Memory B cell (primary cell): ENCODE results near the gene POLN.

Experiments used
- ATAC-seq: fragments of 150-1000 bp; cut with Tn5 transposase; 2 replicates; pipeline ENCODE4 v1.10.0; 2021; ENCODE audit warnings: low read depth, mild to moderate bottlenecking, moderate library complexity
- DNase-seq, 2 donors: peaks; one replicate each; pipeline ENCODE4 v3.0.0; 2022; ENCODE audit warnings: low spot score in 2 of 2
- H3K27ac Mint-ChIP-seq: one replicate; pipeline ENCODE4 v1.8.0; 2022; ENCODE audit warnings: mild to moderate bottlenecking, moderate library complexity, mixed read lengths
- H3K27me3 Mint-ChIP-seq: one replicate; pipeline ENCODE4 v1.8.0; 2022; ENCODE audit warnings: mixed read lengths
- H3K36me3 Mint-ChIP-seq: one replicate; pipeline ENCODE4 v1.8.0; 2022; ENCODE audit warnings: mild to moderate bottlenecking, mixed read lengths
- H3K4me1 Mint-ChIP-seq: one replicate; pipeline ENCODE4 v1.8.0; 2022; ENCODE audit warnings: mixed read lengths
- H3K4me3 Mint-ChIP-seq: one replicate; pipeline ENCODE4 v1.8.0; 2022; ENCODE audit warnings: mild to moderate bottlenecking, moderate library complexity, mixed read lengths
- H3K9me3 Mint-ChIP-seq: one replicate; pipeline ENCODE4 v1.8.0; 2022; ENCODE audit warnings: mixed read lengths

The POLN gene

DNA sequence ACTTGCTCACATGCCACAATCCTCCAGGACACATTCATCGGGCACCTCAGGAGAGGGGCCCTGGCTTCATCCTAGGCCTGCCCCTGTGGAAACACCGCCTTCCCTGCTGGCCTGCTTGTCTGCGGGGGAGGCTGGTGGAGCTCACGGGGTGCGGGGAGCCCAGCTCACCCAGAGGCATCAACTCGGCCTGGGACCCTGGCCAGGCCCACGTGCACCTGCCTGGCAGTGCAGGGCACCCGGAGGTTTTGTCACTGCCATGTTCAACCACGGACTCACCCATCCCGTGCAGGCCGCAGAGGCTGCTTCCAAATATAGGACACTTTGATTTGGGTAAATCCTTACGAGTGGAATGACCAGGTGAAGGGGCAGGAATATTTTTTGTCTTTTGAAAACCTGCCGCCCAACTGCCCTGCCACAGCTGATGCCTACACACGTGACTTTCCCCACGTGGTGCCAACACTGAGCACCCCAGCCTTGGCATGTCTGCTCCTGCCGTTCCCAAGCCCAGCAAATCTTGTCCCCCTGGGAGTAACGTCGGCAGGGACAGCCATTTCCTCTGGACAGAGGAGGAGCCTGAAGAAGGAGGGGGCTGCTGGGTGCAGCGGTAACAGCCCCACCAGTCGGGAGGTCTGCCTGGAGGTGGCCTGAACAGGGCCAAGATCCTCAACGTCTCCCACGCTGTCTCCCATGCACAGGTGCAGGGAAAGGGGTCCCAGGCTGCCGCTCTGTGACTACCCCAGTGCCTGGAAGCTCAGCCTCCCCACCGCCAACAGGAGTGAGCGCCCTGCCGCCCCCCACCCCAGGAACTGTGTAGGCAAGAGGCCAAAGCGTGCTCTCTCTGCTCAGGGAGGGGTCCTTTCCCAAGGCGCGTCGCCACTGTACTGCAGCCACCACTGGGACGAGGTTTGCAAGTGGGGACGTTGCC, 11.5 kb upstream of the POLN start:
- H3K27me3 Mint-ChIP-seq, result no peaks in the 10 kb centered on the region
- no peak overlapping the region for H3K27ac Mint-ChIP-seq
- peaks cover 11% of the 10 kb centered on the region for H3K4me1 Mint-ChIP-seq
- no peaks in the 10 kb centered on the region for H3K9me3 Mint-ChIP-seq
- ATAC-seq (no peak), DNase-seq (peak in 1 of 2 donors; percentile 8)
- H3K4me3 Mint-ChIP-seq, result no peak overlapping the region
- peaks cover 13% of the 10 kb centered on the region for H3K36me3 Mint-ChIP-seq

DNA sequence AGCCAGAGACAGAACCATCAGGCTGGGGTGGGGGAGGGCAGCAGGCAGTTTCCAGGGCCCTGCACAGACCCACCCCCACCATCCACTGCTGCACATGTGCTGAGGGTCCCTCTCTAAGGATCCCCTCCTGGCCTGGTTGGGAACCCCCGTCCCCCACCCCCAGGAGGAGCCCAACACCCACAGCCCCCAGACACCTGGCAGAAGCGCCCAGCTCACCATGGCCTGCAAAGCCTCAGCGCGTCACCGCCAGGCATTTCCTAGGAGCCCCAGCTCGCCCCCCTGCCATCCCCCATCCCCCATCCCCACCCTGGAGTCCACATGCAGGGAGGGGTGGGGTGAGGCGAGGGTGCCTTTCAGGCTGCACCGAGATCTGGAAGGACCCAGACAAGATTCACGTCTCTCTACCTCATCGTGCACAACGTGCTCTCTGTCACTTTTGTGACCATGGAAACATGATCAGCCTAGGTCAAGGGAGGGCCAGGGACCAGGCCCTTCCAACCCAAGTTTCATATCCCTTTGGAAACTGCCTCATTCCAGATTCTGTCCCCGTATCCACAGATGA, 10.7 kb upstream of the POLN start:
- ATAC-seq (no peak), DNase-seq (no peak)
- Mint-ChIP-seq H3K27ac (no peak overlapping the region), H3K27me3 (no peaks in the 10 kb centered on the region), H3K4me1 (peaks cover 10% of the 10 kb centered on the region), H3K9me3 (no peaks in the 10 kb centered on the region), H3K36me3 (peaks cover 13% of the 10 kb centered on the region), H3K4me3 (no peak overlapping the region)

DNA sequence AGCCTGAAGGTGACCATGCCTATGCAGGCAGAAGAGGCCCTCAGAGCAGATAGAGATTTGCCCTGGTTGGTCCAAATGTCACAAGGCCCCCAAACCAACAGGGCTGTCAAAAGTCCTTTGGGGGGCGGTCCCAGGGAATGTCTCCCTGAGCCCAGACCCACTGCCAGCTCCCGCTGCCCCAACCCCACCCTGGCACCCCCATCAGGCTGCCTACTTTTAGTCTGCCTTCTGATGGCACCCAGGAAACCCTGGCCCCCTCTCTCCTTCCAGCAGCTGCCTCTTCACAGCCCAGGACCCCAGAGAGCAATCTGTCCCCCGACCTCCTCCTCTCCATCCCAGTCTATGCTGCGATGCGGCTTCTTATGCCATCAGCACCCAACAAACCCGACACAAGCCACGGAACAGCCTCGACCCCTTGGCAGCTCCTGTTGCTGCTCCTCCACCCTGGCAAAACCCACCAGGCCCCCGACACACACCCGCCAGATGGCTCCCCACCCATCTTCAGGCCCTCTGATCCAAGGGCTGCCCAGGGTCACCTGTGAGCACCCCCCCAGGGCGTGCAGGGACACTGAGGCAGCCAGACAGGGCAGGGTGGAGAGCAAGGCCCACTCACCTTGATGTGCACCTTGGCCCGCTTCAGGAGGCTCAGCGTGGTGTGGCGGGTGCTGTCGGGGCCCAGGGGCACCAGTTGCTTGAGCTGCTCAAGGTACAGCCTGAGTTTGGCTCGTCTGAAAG, 10.0 kb upstream of the POLN start:
- ATAC-seq (no peak), DNase-seq (peak in 1 of 2 donors; percentile 10)
- no peak overlapping the region for H3K4me3 Mint-ChIP-seq
- H3K36me3 Mint-ChIP-seq, result peaks cover 13% of the 10 kb centered on the region
- no peaks in the 10 kb centered on the region for H3K27me3 Mint-ChIP-seq
- H3K27ac Mint-ChIP-seq, result no peak overlapping the region
- H3K9me3 Mint-ChIP-seq, result no peaks in the 10 kb centered on the region
- peaks cover 6% of the 10 kb centered on the region for H3K4me1 Mint-ChIP-seq

DNA sequence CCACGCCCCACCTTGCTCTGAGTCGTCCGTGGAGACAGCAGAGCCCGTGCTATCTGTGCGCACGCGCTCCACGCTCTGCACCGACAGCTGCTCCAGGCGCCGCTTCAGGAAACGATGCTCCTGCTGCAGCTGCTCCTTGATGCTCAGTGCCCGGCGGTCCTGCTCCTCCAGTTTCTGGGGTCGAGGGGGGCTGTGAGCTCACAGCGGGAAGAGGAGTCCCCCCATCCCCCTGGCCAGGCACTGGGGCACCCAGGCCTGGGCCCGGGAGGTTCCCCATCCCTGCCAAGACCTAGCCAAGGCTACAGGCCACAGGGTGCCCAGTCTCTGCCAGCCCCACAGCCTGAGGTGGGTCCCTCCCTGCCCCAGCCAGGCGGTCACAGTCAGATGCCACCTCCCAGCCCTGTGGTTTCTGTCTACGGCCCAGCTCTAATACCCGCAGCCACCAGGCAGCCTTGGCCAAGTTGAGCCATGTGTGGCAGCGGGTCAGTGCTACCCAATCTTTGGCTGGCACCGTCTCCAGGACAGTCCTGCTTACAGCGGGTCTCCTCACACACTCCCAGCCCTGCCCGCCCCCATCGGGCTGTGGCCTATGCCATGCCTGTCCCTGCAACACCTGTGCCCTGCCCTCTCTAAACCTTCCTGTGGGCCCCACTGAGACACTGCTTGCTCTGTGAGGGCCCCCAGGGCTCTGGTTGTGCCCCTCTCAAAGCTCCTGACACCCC, 9.3 kb upstream of the POLN start:
- H3K27me3 Mint-ChIP-seq, result no peaks in the 10 kb centered on the region
- peaks cover 2% of the 10 kb centered on the region for H3K4me1 Mint-ChIP-seq
- peak in 1 of 2 donors; percentile 10 for DNase-seq
- peaks cover 13% of the 10 kb centered on the region for H3K36me3 Mint-ChIP-seq
- ATAC-seq, result no peak
- H3K4me3 Mint-ChIP-seq, result no peak overlapping the region
- no peak overlapping the region for H3K27ac Mint-ChIP-seq
- H3K9me3 Mint-ChIP-seq, result no peaks in the 10 kb centered on the region

DNA sequence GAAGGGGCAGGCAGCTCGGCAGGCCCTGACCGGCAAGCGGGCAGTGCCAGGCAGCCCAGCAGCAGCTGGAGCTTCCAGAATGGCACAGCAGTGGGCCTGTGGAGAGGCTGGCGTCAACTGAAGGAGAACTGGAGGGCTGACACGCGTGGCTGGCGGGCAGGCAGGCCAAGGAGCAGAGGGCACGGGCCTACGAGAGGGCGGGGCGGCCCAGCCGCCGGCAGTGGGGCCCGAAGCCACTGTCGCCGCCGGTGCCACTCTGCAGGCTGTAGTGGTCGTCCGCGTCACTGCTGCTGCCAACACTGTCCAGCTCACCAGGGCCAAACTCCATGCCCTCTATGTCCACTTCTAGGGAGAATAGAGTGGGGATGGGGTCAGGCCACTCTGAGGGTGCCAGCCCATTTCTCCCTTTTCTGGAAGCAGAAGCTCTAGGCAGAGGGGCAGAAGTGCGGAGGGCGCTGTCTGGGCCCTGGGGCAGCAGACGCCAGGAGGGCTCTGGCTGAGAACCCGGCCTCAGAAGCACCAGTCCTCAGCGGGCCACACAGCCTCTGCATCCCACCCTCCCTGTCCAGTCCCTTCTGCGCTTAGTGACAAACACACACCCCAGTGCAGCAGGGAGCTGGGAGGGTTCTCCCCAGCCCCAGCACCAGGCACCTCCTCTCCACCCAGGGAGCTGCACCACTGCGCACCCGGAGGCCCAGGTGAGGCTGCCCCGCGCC, 8.6 kb upstream of the POLN start:
- H3K27me3 Mint-ChIP-seq, result no peaks in the 10 kb centered on the region
- ATAC-seq (no peak), DNase-seq (peak in 1 of 2 donors; percentile 8)
- H3K36me3 Mint-ChIP-seq, result peaks cover 13% of the 10 kb centered on the region
- no peak overlapping the region for H3K4me3 Mint-ChIP-seq
- peaks cover 5% of the 10 kb centered on the region for H3K4me1 Mint-ChIP-seq
- H3K27ac Mint-ChIP-seq, result no peak overlapping the region
- H3K9me3 Mint-ChIP-seq, result no peaks in the 10 kb centered on the region

DNA sequence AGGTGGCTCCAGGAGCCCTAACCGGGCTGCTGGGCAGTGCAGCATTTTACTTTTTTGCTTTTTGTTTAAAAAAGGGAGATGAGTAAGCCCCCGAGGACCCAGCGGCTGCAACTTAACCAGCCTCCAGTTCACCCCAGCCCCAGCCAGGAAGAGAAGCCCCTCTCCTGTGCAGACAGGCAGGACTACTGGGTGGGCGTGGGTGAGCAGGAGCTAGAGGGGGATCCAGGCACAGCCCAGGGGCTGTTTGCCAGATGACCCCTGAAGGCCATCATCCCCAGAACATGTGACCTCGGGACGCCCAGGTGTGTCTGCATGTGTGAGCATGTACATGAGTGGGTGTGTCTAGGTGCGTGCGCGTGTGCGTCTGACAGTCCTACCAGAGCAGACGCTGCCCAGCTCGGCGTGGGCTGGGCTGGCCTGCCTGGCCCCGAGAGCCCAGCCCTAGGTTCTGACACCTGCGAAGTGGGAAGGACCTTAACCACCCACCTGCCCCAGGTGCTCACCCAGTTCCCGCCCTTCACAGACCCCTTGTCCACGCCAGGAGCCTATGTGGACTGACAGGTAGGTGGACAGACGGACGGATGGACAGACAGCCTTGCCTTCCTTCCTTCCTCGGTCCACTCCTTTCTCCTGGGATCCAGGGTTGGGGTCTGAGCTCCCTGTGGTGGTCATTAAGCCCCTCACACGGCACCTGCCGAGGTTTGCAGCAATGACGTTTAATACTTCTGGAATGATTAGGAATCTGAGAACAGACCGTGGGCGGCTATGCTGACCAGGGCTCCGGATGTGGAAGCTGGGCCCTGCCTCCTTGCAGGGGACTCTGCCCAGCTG, 7.8 kb upstream of the POLN start:
- H3K36me3 Mint-ChIP-seq, result peaks cover 13% of the 10 kb centered on the region
- ATAC-seq, result no peak

DNA sequence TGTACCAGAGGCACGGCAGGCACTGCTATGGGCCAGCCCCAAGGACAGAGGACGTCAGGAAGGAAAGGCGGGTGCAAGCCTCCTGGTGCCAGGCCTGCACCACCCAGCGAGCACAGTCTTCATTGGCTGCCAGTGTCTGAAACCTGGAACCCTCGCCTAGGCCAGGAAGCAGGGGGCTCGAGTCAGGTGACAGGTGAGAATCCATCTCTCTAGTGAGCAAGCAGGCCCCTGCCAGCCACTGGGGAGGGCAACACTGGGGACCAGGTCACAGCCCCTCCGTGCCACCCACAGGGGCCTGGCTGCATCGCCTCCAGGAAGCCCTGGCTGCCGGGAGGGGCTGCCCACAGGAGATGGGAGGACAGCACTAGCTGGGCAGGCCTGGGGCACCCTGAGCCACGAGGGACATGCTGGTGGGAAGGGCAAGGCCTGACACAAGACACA, 6.9 kb upstream of the POLN start:
- Mint-ChIP-seq H3K4me3 (no peak overlapping the region), H3K27ac (no peak overlapping the region)
- no peak for ATAC-seq

More for the DNA sequence above, 7.8 kb upstream of the POLN start:
- H3K4me3 Mint-ChIP-seq, result no peak overlapping the region
- H3K9me3 Mint-ChIP-seq, result no peaks in the 10 kb centered on the region
- no peak for DNase-seq
- no peaks in the 10 kb centered on the region for H3K27me3 Mint-ChIP-seq
- H3K27ac Mint-ChIP-seq, result no peak overlapping the region
- peaks cover 8% of the 10 kb centered on the region for H3K4me1 Mint-ChIP-seq

DNA sequence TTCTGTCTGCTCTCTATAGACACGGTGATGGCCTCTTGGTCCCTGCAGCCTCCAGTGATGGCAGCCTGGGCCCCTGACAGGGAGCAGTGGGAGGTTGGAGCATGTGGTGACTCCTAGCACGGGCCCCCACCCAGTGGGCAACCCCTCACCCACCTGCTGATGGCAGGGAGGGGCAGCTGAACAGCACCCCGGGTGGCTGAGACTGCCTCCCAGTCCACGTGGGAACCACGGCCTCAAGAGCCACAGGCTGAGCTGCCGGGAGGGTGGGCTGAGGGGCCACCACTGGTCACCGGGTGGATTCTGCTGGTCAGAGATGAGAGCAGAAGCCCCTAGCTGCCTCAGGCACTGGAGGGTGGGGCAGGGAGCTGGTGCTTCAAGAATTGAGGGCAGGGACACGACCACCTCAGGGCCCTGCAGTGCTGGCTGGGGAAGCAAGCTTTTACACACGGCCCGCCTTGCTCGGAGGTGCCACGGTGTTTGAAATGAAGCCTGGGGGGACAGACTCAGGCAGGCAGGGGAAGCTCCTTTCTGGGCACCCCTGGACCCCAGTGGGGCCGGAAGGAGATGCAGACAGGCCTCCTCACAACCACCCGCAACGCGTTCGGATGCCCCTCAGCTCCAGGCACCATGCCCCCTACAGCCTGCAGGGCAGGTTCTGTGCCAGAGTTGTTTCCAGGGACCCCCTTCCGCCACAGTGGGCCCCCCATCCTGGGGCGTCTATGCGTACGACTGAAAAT, 6.3 kb upstream of the POLN start:
- Mint-ChIP-seq H3K27ac (no peak overlapping the region), H3K4me3 (no peak overlapping the region), H3K4me1 (peaks cover 12% of the 10 kb centered on the region), H3K9me3 (no peaks in the 10 kb centered on the region), H3K27me3 (no peaks in the 10 kb centered on the region), H3K36me3 (peaks cover 6% of the 10 kb centered on the region)
- ATAC-seq, result no peak
- no peak for DNase-seq

More for the DNA sequence above, 6.9 kb upstream of the POLN start:
- Mint-ChIP-seq H3K27me3 (no peaks in the 10 kb centered on the region), H3K36me3 (peaks cover 6% of the 10 kb centered on the region), H3K9me3 (no peaks in the 10 kb centered on the region), H3K4me1 (peaks cover 7% of the 10 kb centered on the region)
- DNase-seq, result no peak

DNA sequence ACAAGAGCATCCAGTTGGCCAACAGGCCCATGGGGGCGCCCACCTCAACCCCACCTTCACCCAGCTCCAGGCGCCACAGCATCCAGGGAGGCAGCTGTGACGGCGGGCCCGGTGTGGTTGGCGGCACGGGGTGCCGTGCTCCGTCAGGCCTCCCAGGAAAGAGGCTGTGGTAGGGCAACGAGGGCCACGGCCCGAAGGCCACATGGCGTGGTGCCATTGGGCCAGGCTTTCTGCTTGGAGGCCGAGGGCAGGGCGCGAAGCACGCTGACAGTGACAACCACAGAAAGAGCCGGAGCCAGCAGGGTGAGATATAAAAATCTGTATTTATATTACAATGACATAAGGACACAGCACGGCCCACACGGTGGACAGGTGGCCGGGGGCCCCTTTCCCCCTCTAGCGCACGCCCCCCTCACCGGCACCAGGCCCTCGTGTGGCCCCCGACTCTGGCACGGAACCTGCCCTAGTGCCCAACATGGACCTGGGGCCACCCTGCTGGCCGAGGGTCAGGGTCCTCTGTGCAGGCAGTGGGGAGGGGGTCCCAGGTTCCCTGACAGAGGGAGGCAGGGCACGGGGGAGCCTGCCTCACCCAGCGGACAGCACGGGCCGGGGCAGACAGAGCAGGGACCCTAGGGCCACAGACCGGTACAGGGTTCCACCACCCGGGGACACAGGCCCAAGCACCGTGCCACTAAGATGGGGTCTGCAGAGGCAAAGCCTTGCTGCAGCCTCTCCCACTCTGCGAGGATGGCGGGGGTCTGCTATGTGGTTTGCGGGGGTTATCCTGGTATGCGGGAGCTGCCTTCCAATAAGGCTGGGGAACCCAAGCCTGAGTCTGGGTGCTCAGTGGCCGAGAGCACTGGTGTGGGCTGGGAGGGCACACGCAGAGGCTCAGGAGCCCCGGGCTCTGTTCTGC, 5.5 kb upstream of the POLN start:
- ATAC-seq, result no peak
- no peak overlapping the region for H3K4me3 Mint-ChIP-seq
- H3K4me1 Mint-ChIP-seq, result peaks cover 12% of the 10 kb centered on the region
- H3K27ac Mint-ChIP-seq, result no peak overlapping the region
- DNase-seq, result no peak
- no peaks in the 10 kb centered on the region for H3K9me3 Mint-ChIP-seq
- H3K36me3 Mint-ChIP-seq, result peaks cover 6% of the 10 kb centered on the region
- H3K27me3 Mint-ChIP-seq, result no peaks in the 10 kb centered on the region

DNA sequence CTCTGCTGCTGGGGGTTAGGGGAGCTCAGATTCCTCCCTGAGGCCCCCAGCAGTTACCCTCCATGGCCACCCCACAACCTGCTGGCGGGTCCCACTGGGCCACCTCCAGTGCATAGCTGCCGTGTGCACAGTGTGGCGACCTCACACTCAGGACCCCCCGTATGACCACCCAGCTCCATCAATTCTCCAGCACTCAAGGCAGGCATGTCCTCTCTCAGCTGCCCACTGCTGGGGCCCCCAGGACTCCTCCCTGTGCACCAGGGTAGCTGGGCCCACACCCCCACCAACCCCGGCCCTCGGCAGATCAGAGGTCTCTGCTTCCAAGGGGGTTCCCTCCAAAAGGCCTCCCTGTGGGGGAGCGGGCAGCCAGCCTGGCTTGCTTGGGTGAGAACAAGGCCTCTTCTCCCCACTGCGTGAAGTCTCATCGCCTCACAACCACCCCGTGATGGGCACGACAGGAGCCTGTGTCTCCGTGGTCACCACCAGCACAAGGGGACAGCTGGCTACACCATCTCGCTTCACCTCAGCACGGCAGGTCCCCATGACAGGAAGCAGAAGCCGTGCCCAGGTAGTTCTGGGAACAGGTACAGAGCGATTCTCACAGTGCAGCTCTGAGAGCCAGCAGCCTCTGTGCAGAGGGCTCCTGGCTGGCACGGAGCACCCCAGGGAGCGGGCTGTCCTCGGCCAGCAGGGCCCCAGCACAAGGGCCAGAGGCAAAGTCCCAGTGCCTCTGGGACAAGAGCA, 4.6 kb upstream of the POLN start:
- H3K9me3 Mint-ChIP-seq, result no peaks in the 10 kb centered on the region
- H3K36me3 Mint-ChIP-seq, result peaks cover 2% of the 10 kb centered on the region
- H3K4me1 Mint-ChIP-seq, result peaks cover 12% of the 10 kb centered on the region
- H3K27ac Mint-ChIP-seq, result no peak overlapping the region
- no peaks in the 10 kb centered on the region for H3K27me3 Mint-ChIP-seq
- DNase-seq (no peak), ATAC-seq (no peak)
- H3K4me3 Mint-ChIP-seq, result no peak overlapping the region

DNA sequence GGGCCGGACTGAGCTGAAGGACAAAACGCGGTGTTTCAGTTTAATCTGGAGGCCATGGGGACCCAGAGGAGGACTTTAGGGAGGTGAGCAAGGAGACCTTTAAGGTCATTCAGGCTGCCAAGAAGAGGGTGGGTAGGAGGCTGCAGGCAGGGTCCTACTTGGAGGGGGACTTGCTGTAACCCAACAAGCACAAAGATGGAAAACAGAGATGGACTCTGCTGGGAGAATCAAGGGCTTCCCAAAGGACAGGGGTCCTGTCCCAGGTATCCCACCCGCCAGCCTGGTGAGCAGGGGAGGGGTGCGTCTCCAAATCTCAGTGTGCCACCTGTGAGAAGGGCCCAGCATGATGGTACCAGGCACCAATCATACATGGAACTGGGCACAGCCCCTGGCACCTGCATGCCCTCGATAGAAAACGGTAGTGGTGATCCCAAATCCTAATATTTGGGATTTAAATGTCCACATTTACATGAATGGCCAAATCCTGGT, 3.9 kb upstream of the POLN start:
- peak overlapping the region; percentile 21 for H3K27ac Mint-ChIP-seq
- H3K36me3 Mint-ChIP-seq, result peaks cover 2% of the 10 kb centered on the region
- DNase-seq (no peak), ATAC-seq (no peak)
- H3K4me3 Mint-ChIP-seq, result no peak overlapping the region
- no peaks in the 10 kb centered on the region for H3K27me3 Mint-ChIP-seq
- H3K9me3 Mint-ChIP-seq, result no peaks in the 10 kb centered on the region
- peaks cover 15% of the 10 kb centered on the region for H3K4me1 Mint-ChIP-seq
